C4-2B (cell line): ENCODE measurements around the gene MAPK1IP1L.
"Not testable (repeated sequence)": the region's sequence is repeated elsewhere in the genome, so short reads cannot be mapped to it uniquely, and the experiment has no call there.

Experiments used
- H3K27ac ChIP-seq: fragments of 450-650 bp; 2 replicates; pipeline ENCODE4 v1.5.1; 2017
- ZFX ChIP-seq: fragments of 450-650 bp; IDR thresholded peaks from 2 replicates; pipeline ENCODE4 v1.6.1; 2017
- TF ChIP-seq, protein P1 (sequence below): fragments of 450-650 bp; conservative IDR thresholded peaks from 2 replicates; pipeline ENCODE4 v1.5.1; 2017; ENCODE audit warnings: mild to moderate bottlenecking

Gene MAPK1IP1L

DNA sequence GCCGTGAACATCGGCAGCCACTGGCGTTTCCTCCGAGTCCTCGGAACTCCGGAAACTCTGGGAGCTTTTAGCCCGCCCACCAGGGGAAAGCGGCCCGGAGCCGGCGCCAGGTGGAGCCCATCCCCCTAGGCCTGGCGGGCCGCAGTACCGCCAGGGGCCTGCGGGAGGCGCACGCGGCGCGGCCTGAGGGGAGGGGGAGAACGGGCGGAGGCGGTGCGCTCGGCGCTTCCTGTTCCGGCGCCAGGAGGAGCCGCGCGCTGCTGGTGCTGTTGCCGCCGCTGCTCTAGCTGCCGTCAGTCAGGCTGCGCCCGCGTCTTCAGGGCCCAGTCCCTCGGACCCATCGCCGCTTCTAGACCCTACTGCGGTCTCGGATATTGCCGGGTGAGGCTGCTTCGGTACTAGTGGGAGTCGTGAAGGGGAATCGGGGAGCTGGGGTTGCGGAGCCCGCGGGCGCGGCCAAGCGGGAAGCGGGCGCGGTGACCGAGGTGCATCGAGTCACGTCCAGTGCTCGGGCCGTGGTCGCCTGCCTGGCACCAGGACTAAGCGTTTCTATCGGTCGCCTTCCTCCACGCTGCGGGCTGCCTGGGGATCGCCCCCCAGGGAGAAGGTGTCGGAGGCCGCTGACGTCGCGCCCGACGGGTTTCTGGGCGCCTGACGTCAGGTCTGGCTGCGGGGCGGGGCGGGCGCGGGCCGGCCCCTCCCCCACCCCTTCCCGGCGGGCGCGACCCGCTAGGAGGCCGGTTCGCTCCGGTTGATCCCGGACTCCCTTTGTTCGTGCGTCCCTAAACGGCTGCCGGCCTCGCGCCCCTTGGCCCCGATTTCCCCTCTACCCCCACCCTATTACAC lies at the start of gene MAPK1IP1L:
Gene MAPK1IP1L, plus strand, starts transcription at position 225 of the 846 bp plus-strand sequence. CDS start 10,037 bp downstream, outside the sequence.
- TF ChIP-seq, protein P1, sequence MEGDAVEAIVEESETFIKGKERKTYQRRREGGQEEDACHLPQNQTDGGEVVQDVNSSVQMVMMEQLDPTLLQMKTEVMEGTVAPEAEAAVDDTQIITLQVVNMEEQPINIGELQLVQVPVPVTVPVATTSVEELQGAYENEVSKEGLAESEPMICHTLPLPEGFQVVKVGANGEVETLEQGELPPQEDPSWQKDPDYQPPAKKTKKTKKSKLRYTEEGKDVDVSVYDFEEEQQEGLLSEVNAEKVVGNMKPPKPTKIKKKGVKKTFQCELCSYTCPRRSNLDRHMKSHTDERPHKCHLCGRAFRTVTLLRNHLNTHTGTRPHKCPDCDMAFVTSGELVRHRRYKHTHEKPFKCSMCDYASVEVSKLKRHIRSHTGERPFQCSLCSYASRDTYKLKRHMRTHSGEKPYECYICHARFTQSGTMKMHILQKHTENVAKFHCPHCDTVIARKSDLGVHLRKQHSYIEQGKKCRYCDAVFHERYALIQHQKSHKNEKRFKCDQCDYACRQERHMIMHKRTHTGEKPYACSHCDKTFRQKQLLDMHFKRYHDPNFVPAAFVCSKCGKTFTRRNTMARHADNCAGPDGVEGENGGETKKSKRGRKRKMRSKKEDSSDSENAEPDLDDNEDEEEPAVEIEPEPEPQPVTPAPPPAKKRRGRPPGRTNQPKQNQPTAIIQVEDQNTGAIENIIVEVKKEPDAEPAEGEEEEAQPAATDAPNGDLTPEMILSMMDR: peak; percentile 100
- TF ChIP-seq ZFX: peak; percentile 45; the same call in 1 of the 2 replicates
- H3K27ac ChIP-seq: peak within 1 kb of the TSS; percentile 99

DNA sequence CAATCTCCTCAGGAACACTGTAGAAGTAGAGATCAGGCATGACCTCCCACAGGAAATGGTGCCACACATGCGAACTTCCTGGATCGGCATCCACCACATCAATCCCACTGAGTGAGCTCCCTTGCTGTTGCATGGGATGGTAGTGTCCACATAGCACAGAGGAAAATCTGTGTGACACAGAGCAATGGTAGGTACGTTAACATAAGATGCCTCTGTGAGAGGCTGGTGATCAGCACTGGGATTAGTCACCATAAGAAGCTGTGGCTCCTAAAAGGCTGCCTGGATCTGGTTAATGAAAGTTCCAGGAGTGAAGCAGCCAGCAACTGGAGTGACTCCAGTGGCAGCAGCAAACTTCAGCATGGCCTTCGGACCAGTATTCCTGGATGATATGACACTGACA lies 46.4 kb upstream of the MAPK1IP1L start:
- H3K27ac ChIP-seq: no peak overlapping the region
- TF ChIP-seq, protein P1: no peak
- TF ChIP-seq ZFX: no peak

DNA sequence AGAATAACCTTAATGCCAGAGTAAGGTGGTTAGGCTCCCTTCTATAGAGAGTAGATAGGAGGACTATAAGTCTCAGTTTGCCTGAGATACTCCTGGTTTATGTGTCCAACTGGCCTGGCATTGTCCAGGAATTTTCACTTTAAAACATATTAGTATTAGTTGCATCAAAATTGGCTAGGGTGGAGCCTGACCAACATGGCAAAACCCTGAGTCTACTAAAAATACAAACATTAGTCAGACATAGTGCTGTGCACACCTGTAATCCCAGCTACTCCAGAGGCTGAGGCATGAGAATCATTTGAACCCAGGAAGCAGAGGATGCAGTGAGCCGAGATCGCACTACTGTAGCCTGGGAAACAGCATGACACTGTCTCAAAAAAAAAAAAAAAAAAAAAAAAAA lies 36.4 kb upstream of the MAPK1IP1L start:
- no peak overlapping the region for H3K27ac ChIP-seq
- TF ChIP-seq, protein P1: no peak
- TF ChIP-seq ZFX: no peak

DNA sequence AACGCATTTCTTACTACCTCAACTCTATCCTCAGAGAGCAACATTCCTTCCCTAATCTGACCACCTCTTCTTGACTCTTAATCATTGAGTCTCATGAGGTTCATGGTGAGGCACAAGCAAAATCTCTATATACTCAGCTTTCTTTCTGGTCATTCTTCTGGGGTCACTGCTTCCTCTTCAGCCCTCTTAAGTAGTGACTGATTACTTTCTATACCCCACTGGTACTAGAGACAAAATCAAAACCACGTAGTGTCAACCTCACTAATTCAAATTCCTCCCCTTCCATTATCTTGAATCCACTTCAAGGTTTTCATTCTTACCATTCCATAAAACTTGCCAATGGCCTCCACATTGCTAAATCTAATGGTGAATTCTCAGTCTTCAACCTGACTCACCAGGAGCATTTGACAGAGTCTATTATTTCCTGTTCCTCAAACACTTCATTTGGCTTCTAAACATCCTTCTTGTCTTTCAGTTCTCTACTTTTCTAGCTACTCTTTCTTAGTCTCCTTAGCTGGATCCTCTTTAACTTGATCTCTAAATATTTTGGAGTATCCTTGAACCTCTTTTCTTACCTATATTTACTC lies 31.4 kb upstream of the MAPK1IP1L start:
- no peak for TF ChIP-seq ZFX
- TF ChIP-seq, protein P1: no peak
- H3K27ac ChIP-seq: no peak overlapping the region

DNA sequence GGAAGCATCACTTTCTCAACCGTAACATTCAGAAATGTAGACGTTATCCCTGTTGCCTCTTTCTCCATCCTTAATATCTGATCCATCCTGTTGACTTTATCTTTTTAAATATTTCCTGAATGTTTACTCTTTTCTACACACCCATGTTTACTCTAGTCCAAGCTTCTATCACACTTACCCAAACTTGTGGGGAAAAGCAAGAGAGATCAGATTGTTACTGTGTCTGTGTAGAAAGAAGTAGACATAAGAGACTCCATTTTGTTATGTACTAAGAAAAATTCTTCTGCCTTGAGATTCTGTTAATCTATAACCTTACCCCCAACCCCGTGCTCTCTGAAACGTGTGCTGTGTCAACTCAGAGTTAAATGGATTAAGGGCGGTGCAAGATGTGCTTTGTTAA lies 27.1 kb upstream of the MAPK1IP1L start:
- not testable (repeated sequence) for H3K27ac ChIP-seq

DNA sequence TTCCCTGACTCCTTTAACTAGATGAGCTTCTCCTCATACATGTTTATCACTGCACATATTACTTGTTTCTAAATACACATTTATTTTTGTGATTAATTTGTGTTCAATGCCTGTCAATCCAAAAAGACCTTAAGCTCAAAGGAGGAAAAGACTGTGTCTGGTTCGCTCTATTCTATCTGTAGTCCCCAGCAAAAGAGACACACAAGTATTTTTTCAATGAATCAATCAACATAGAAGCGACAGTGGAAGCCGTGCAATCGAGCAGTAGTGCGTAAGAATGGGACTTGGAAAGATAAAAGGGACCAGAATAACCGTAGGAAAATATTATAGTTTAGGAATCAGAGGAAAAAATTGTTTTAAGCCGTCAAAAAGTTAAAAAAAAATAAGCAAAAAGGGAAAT lies 25.5 kb upstream of the MAPK1IP1L start:
- no peak for TF ChIP-seq ZFX
- TF ChIP-seq, protein P1: no peak
- no peak overlapping the region for H3K27ac ChIP-seq

DNA sequence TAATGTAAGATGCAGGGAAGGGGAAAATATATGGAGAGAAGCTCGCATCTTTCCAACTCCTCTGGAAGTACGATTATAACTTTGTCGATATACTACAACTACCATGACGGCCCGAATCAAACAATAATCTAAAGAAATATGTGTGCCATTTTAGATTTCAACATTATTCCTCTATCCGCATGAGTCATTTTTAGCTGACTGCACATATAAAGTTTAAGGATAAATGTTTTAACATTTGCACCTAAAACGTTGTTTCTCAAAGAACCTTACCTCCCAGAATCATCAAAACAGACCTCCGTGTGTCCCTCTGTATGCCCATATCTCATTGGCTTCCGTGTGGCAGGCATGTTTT lies 25.0 kb upstream of the MAPK1IP1L start:
- no peak for TF ChIP-seq ZFX
- TF ChIP-seq, protein P1: no peak
- peak overlapping the region; percentile 83 for H3K27ac ChIP-seq
